Measurements from ENCODE around the gene UCN3. TPM values are rescaled to one million over a fixed set of nuclear protein-coding genes. Genes with fewer than 3 reads are reported as not detected.

Gene UCN3
- total RNA-seq: not detected

- TF ChIP-seq CTCF (IDR thresholded peaks at IDR 0.05) (no peak), POLR2A (IDR thresholded peaks at IDR 0.05) (no peak)
- no peak within 1 kb of the TSS for H3K4me3 ChIP-seq
- no peaks in the 10 kb centered on the region for H3K36me3 ChIP-seq
- H3K9me3 ChIP-seq: no peaks in the 10 kb centered on the region
- WGBS, 2 donors: 52 to 59% methylated on average over 19 to 20 of the region's 21 CpGs
- H3K4me1 ChIP-seq: no peaks in the 10 kb centered on the region
- intact Hi-C loops (cut with DNase I): no loop called here
- H3K27me3 ChIP-seq: peaks cover 0 to 49% (median 0%) of the 10 kb centered on the region in 4 donors
- no peak within 1 kb of the TSS for H3K27ac ChIP-seq
- no peak for DNase-seq
Measured at GRCh38 chr10:5364890-5365338, at the start of gene UCN3. TSS of gene UCN3 (plus strand) at chr10:5364966. CDS start at chr10:5373721, 8,755 bp downstream.

GRCh38 chr10:5317547-5318107, 47.1 kb upstream of the UCN3 start:
- H3K9me3 ChIP-seq: no peaks in the 10 kb centered on the region
- no peak for DNase-seq
- H3K27me3 ChIP-seq: no peaks in the 10 kb centered on the region
- no peak overlapping the region for H3K4me3 ChIP-seq
- no peaks in the 10 kb centered on the region for H3K36me3 ChIP-seq
- peak overlapping the region in 2 of 4 donors; percentile 12 to 13 for H3K27ac ChIP-seq
- no peak for TF ChIP-seq CTCF (IDR thresholded peaks at IDR 0.05)
- no peak for TF ChIP-seq POLR2A (IDR thresholded peaks at IDR 0.05)
- intact Hi-C loops (cut with DNase I): no loop called here
- 20 to 27% methylated on average over 9 to 10 of the region's 10 CpGs for WGBS, 2 donors
- H3K4me1 ChIP-seq: peaks cover 0 to 11% (median 0%) of the 10 kb centered on the region in 3 donors

- Histone ChIP-seq H3K36me3 (no peaks in the 10 kb centered on the region), H3K4me3 (no peak overlapping the region), H3K27ac (peak overlapping the region in 2 of 4 donors; percentile 12 to 13), H3K9me3 (no peaks in the 10 kb centered on the region), H3K27me3 (no peaks in the 10 kb centered on the region), H3K4me1 (peaks cover 0 to 16% (median 0%) of the 10 kb centered on the region in 3 donors)
- WGBS, 2 donors: 80 to 97% methylated on average over 3 to 4 of the region's 5 CpGs
- TF ChIP-seq CTCF (IDR thresholded peaks at IDR 0.05): no peak
- no peak for TF ChIP-seq POLR2A (IDR thresholded peaks at IDR 0.05)
- intact Hi-C loops (cut with DNase I): no loop called here
- no peak for DNase-seq
Measured at GRCh38 chr10:5318148-5318547, 46.6 kb upstream of the UCN3 start.

- 77 to 79% methylated on average over 4 of the region's 4 CpGs for WGBS, 2 donors
Measured at GRCh38 chr10:5319863-5320262, 44.9 kb upstream of the UCN3 start.

More at GRCh38 chr10:5319863-5320262, 44.9 kb upstream of the UCN3 start:
- no peaks in the 10 kb centered on the region for H3K36me3 ChIP-seq
- no peaks in the 10 kb centered on the region for H3K9me3 ChIP-seq
- no peaks in the 10 kb centered on the region for H3K27me3 ChIP-seq
- peaks cover 0 to 22% (median 0%) of the 10 kb centered on the region in 3 donors for H3K4me1 ChIP-seq
- H3K27ac ChIP-seq: no peak overlapping the region
- no peak for TF ChIP-seq POLR2A (IDR thresholded peaks at IDR 0.05)
- no peak for TF ChIP-seq CTCF (IDR thresholded peaks at IDR 0.05)
- no peak for DNase-seq
- intact Hi-C loops (cut with DNase I): no loop called here
- H3K4me3 ChIP-seq: no peak overlapping the region

Measured in esophagus squamous epithelium (tissue), 5 donors.